ENCODE measurements around the gene PIK3CD.

GRCh38 chr1:9711466-9712020, 60.0 kb downstream of the PIK3CD start:
- no peak for TF ChIP-seq CTCF (IDR thresholded peaks at IDR 0.05; ENCODE audit: extremely low read depth in 1 of 2, insufficient read depth in 1 of 2, low read depth in 1 of 2, low read length in 2 of 2)
- TF ChIP-seq EZH2 (IDR thresholded peaks at IDR 0.05; ENCODE audit: borderline replicate concordance, low read depth, low read length, severe bottlenecking), result no peak
- TF ChIP-seq MAX (IDR thresholded peaks at IDR 0.05; ENCODE audit: insufficient read depth, insufficient read length), result no peak
- TF ChIP-seq POLR2A (IDR thresholded peaks at IDR 0.05; ENCODE audit: low read depth, low read length), result no peak
